GM19397 (cell line): ENCODE data around the gene LRRC27.

Source experiments
- ATAC-seq: cut with Tn5 transposase; IDR thresholded peaks from one replicate; pipeline ENCODE4 v1.9.1; 2021; ENCODE audit warnings: mild to moderate bottlenecking, moderate library complexity; ENCODE audit not compliant: unreplicated experiment

LRRC27 gene

GRCh38 chr10:132420981-132421846 is 89.2 kb downstream of the LRRC27 start:
- peak; percentile 41 for ATAC-seq

DNA sequence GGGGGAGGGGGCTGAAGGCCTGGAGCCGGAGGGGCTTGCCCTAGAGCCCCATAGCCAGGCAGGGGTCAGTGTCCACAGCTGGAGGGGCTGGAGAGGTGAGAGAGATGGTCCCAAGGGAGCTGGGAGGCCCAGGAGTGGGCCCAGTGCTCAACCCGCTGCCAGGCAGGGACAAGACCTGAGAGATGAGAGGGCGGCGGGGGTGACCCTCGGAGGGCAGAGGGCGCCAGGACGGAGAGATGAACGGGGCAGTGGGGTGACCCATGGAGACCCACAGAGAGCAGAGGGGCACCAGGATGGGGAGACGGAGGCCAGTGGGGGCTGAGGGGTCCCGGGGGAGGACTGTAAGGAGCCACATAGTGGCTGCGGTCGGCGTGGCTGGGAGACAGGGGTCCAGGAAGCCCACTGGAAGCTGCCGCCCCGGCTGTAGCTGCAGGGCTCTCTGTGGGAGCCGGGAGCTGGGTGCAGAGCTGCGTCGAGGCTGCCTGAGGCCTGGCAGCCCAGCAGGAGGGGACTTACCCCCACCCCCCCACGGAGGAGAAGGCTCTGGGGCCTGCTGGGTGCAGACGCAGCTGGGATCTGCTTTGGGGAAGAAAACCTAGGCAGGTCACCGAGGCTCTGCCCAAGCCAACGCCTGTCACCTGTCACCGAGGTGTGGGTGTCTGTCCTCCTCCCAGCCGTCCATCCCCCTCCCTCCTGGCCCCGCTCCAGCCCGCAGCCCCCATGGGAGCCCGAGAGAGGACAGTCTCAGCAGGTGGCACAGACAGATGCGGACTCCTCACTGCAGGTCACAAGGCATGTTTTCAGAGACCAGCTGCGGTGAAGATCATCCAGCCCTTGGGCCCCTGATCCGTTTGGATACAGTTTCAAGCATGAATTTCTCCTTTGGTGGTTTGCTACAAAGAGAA is 90.1 kb downstream of the LRRC27 start:
- peak; percentile 54 for ATAC-seq

DNA sequence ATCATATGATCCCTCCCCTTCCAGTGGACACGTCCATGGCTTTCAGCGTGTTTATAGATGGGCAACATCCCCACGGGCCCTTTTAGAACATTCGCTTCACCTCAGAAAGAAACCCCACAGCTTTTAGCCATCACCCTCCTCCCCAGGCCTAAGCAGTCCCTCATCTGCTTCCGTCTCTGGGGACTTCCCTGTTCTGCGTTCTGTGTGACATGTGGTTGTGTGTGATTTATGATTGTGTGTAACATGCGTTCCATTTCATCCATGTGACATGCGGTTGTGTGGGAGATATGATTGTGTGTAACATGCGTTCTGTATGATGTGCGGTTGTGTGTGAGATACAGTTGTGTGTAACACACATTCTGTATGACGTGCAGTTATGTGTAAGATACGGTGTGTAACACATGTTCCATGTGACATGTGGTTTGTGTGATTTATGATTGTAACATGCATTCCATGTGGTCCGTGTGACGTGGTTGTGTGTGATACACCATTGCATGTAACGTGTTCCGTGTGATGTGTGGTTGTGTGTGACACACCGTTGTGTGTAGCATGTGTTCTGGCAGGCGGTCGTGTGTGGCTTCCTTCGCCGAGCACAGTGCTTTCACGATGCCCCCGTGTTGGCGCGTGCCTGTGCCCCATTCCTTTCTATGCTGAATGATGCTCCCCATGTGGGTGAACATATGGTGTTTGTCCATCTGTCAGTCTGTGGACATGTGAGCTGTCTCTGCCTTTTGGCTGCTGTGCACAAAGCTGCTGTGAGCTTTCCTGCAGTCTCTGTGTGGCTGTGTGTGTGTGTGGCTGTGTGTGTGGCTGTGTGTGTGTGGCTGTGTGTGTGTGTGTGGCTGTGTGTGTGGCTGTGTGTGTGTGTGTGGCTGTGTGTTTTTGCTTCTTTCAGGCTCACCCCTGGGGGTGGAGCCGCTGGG is 91.2 kb downstream of the LRRC27 start:
- ATAC-seq, result no peak

DNA sequence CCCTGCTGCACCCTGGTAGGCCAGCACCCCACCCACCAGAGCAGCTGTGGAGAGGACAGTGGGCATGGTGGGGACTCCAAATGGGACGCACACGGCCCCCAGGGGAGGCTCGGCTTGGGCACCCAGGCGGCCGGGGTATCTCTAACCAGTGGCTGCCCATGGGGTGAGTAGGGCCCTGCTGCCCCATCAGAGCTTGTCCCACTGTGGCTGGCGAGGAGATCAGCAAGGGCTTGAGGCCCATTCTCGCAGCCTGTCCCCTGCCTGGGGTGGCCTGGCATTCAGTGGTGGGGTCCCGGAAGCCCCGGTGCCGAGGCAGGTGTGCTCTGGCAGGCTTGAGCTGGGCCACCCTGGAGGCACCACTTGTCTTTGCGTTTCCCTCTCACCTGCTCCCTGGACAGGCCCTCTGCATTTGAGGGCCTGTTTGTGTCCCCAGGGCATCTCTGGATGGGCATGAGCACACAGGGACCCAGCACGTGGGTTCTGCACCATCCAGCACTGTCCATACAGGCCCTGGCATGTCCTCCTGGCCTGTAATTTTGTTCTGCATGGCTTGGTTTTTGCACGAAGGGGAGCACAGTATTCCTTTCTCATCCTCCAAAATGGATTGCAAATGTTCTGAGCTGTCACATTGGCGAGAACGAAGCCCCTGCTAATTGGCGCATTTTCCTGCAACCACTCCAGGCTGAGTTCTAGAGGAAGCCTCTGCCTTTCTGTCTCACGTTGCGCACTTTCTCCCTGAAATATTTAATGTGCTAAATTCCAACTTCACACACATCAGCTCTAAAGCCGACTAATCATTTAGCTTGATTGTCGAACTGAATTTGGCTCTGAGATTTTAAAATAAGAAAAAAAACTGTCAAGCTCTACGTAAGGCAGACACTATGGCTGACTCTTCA is 92.2 kb downstream of the LRRC27 start:
- no peak for ATAC-seq

GRCh38 chr10:132425029-132425756 is 93.2 kb downstream of the LRRC27 start:
- ATAC-seq, result no peak

GRCh38 chr10:132425757-132426155 is 93.8 kb downstream of the LRRC27 start:
- ATAC-seq, result no peak

DNA sequence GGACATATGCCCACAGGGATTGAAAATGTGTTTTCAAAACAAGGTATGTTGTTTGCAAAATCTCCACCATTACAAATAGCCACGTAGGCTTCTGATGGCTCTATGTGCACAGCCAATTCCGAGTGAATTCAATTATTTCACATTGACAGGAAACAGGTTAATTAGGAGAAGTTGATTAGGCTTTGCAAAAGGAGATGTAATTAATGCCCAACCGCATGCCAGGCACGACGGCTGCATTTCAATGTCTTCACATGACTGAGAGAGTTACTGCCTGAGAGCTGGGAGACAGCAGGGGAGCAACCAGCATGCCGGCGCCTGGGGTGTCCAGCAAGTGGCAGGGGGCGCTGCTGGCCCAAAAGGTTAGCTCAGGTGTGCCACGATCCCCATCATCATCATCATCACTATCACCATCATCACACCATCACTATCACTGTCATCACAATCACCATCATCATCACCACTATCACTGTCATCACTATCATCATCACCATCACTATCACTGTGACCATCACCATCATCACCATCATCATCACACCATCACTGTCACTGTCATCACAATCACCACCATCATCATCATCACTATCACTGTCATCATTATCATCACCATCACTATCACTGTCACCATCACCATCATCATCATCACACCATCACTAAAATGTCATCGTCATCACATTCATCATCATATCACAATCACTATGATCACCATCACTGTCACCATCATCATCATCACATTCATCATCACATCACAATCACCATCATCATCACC is 95.2 kb downstream of the LRRC27 start:
- no peak for ATAC-seq

DNA sequence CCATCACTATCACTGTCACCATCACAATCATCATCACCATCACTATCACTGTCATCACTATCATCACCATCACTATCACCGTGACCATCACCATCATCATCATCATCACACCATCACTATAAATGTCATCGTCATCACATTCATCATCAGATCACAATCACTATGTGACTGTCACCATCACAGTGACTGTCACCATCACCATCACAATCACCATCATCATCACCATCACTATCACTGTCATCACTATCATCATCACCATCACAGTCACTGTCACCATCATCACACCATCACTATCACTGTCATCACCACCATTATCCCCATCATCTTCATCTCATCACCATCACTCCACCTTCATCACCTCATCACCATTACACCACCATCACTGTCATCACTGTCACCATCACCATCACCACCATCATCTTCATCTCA is 96.0 kb downstream of the LRRC27 start:
- ATAC-seq, result no peak

GRCh38 chr10:132428486-132428995 is 96.5 kb downstream of the LRRC27 start:
- no peak for ATAC-seq
